HepG2 (cell line): ENCODE data around the gene LTC4S. TPM values are rescaled to one million over a fixed set of nuclear protein-coding genes. Genes with fewer than 3 reads are reported as not detected.

Experiments
- BRCA1 ChIP-seq: sonication (generic); formaldehyde crosslinking; IDR thresholded peaks from 2 replicates; pipeline ENCODE4 v1.4.0; 2020; ENCODE audit warnings: missing genetic modification reagents
- CREM ChIP-seq, 2 experiments: sonication (generic) in 1 of 2; formaldehyde crosslinking in 1 of 2; IDR thresholded peaks; 2 replicates each; pipeline versions ENCODE4 v1.4.0 to v1.6.1; 2016 to 2020; ENCODE audit warnings: antibody characterized with exemption in 1 of 2, mild to moderate bottlenecking in 1 of 2, missing genetic modification reagents in 1 of 2
- DMTF1 ChIP-seq: sonication (generic); formaldehyde crosslinking; IDR thresholded peaks from 2 replicates; pipeline ENCODE4 v1.4.0; 2020; ENCODE audit warnings: mild to moderate bottlenecking, missing genetic modification reagents
- ERF ChIP-seq: IDR thresholded peaks from 2 replicates; pipeline ENCODE4 v1.6.1; 2018; ENCODE audit warnings: missing biosample characterization, missing genetic modification reagents
- ETV6 ChIP-seq: sonication (generic); formaldehyde crosslinking; conservative IDR thresholded peaks from 2 replicates; pipeline ENCODE4 v1.4.0; 2020; ENCODE audit warnings: missing genetic modification reagents
- FOXM1 ChIP-seq: sonication (generic); formaldehyde crosslinking; IDR thresholded peaks from 2 replicates; pipeline ENCODE4 v1.5.0; 2020; ENCODE audit warnings: missing genetic modification reagents
- MEF2D ChIP-seq: sonication (generic); formaldehyde crosslinking; IDR thresholded peaks from 2 replicates; pipeline ENCODE4 v1.5.1; 2020; ENCODE audit warnings: mild to moderate bottlenecking, missing genetic modification reagents
- NRL ChIP-seq: sonication (generic); formaldehyde crosslinking; IDR thresholded peaks from 2 replicates; pipeline ENCODE4 v1.5.0; 2020; ENCODE audit warnings: missing genetic modification reagents, mild to moderate bottlenecking, moderate library complexity, borderline replicate concordance
- SAFB2 ChIP-seq: sonication (generic); formaldehyde crosslinking; IDR thresholded peaks from 2 replicates; pipeline ENCODE4 v1.5.1; 2020; ENCODE audit warnings: missing genetic modification reagents, low read depth, mild to moderate bottlenecking, borderline replicate concordance
- ZNF251 ChIP-seq: sonication (generic); formaldehyde crosslinking; IDR thresholded peaks from 2 replicates; pipeline ENCODE4 v1.9.0; 2021; ENCODE audit warnings: mild to moderate bottlenecking, missing genetic modification reagents
- ZNF350 ChIP-seq: sonication (generic); formaldehyde crosslinking; IDR thresholded peaks from 2 replicates; pipeline ENCODE4 v1.4.0; 2020; ENCODE audit warnings: mild to moderate bottlenecking, low read depth, missing genetic modification reagents, borderline replicate concordance
- ZNF362 ChIP-seq: sonication (generic); formaldehyde crosslinking; IDR thresholded peaks from 2 replicates; pipeline ENCODE4 v1.4.0; 2020; ENCODE audit warnings: missing genetic modification reagents, mild to moderate bottlenecking, borderline replicate concordance
- ZNF644 ChIP-seq: IDR thresholded peaks from 2 replicates; pipeline ENCODE4 v1.6.1; 2016; ENCODE audit warnings: low read depth
- ZNF646 ChIP-seq: sonication (generic); formaldehyde crosslinking; IDR thresholded peaks from 2 replicates; pipeline ENCODE4 v1.9.0; 2021; ENCODE audit warnings: mild to moderate bottlenecking, missing genetic modification reagents
- polyA plus RNA-seq, 8 experiments: library from polyadenylated mRNA; depleted of rRNA in 3 of 8; stranded (reverse) in 7 of 8; unstranded in 1 of 8; fragments of >200 nt; fragmentation: Illumina TruSeq in 4 of 8; extraction: Trizol in 4 of 8; gene quantifications; 2 replicates each; pipeline versions ENCODE4 v1.2.1 to v1.2.3, GENCODE V29; 2011 to 2016; ENCODE audit warnings: low read depth in 4 of 8, missing spikeins in 1 of 8, mixed read lengths in 1 of 8; ENCODE audit not compliant: insufficient read depth in 1 of 8
- total RNA-seq, 5 experiments: library from RNA; depleted of rRNA; stranded (reverse); fragments of >200 nt; fragmentation: Illumina TruSeq; extraction: Trizol; gene quantifications; 2 replicates each; pipeline ENCODE4 v1.2.3, GENCODE V29; 2016; ENCODE audit warnings: low read depth in 1 of 5
- TF ChIP-seq, protein P1 (sequence below): sonication (generic); formaldehyde crosslinking; IDR thresholded peaks from 2 replicates; pipeline ENCODE4 v1.4.0; 2020; ENCODE audit warnings: missing genetic modification reagents
- TF ChIP-seq, protein P2 (sequence below): sonication (generic); formaldehyde crosslinking; IDR thresholded peaks from 2 replicates; pipeline ENCODE4 v1.4.0; 2020; ENCODE audit warnings: missing genetic modification reagents

The LTC4S gene
- total and polyA plus RNA-seq, 2 of the 13 experiments (the other 11 are each of a cell fraction or from before 2014, with no cell fraction given): 0.35 TPM; not detected in 1

DNA sequence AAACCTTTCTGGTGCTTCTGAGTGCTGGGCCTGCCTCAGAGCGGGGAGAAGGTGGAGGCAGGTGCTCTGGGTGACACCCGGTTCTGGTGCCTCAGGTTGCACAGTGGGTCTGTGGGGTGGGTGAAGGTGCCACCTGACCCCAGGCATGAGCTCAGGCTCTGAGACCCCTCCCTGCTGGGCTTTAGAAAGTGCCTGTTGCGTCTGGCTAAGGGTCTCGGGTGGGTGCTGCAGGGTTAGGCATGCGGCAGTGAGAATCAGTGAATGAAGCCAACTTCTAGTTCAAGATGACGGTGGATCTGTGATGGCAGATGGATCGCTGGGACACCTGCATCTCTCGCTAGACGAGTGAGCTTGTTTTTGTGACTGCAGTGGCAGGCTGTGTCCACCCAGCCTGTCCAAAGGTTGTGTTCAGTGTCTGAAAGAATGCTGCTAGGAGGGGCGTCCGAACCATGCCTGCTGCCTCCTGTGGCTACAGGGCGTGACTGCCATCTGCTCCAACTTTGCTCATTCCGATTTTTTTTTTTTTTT, 31.9 kb downstream of the LTC4S start (continued):
- TF ChIP-seq ZNF646 (CRISPR knock-in tag): no peak
- peak; percentile 18; the same call in 1 of the 2 replicates for TF ChIP-seq ZNF644
- TF ChIP-seq DMTF1: no peak
- TF ChIP-seq ZNF350: peak; percentile 31; the same call in 1 of the 2 replicates
- no peak for TF ChIP-seq NRL (CRISPR knock-in tag)
- TF ChIP-seq, protein P1, sequence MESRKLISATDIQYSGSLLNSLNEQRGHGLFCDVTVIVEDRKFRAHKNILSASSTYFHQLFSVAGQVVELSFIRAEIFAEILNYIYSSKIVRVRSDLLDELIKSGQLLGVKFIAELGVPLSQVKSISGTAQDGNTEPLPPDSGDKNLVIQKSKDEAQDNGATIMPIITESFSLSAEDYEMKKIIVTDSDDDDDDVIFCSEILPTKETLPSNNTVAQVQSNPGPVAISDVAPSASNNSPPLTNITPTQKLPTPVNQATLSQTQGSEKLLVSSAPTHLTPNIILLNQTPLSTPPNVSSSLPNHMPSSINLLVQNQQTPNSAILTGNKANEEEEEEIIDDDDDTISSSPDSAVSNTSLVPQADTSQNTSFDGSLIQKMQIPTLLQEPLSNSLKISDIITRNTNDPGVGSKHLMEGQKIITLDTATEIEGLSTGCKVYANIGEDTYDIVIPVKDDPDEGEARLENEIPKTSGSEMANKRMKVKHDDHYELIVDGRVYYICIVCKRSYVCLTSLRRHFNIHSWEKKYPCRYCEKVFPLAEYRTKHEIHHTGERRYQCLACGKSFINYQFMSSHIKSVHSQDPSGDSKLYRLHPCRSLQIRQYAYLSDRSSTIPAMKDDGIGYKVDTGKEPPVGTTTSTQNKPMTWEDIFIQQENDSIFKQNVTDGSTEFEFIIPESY (CRISPR knock-in tag): 0 out of 2 replicates have a peak, but pooled peaks have one; percentile 26
- TF ChIP-seq CREM (IDR thresholded peaks at IDR 0.05): 0 out of 2 replicates have a peak, but pooled peaks have one; percentile 27
- no peak for TF ChIP-seq CREM (CRISPR knock-in tag; IDR thresholded peaks at IDR 0.05)
- TF ChIP-seq, protein P2, sequence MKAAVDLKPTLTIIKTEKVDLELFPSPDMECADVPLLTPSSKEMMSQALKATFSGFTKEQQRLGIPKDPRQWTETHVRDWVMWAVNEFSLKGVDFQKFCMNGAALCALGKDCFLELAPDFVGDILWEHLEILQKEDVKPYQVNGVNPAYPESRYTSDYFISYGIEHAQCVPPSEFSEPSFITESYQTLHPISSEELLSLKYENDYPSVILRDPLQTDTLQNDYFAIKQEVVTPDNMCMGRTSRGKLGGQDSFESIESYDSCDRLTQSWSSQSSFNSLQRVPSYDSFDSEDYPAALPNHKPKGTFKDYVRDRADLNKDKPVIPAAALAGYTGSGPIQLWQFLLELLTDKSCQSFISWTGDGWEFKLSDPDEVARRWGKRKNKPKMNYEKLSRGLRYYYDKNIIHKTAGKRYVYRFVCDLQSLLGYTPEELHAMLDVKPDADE: no peak
- TF ChIP-seq ZNF362 (CRISPR knock-in tag): peak; percentile 96
- no peak for TF ChIP-seq ETV6 (CRISPR knock-in tag)
- no peak for TF ChIP-seq ERF (CRISPR knock-in tag)
- no peak for TF ChIP-seq MEF2D (CRISPR knock-in tag)
- TF ChIP-seq BRCA1 (CRISPR knock-in tag): no peak
- TF ChIP-seq SAFB2 (CRISPR knock-in tag): no peak
- TF ChIP-seq FOXM1 (CRISPR knock-in tag): no peak
- TF ChIP-seq ZNF251 (CRISPR knock-in tag): no peak
